Vagina (tissue), 2 donors: ENCODE results near the gene VAMP4.

Experiments used
- CTCF ChIP-seq, 3 experiments: fragments of 450-650 bp in 2 of 3; fragments of 200-600 bp in 1 of 3; sonication (generic) in 1 of 3; IDR thresholded peaks; one replicate each; pipeline ENCODE4 v1.5.1; 2017 to 2019; ENCODE audit warnings: antibody characterized with exemption in 3 of 3, mild to moderate bottlenecking in 2 of 3, moderate library complexity in 2 of 3
- POLR2AphosphoS5 ChIP-seq, 2 donors: sonication (generic); formaldehyde crosslinking; IDR thresholded peaks; one replicate each; pipeline ENCODE4 v1.9.0; 2017; ENCODE audit warnings: antibody characterized with exemption in 2 of 2, mild to moderate bottlenecking in 2 of 2, low read depth in 1 of 2; ENCODE audit not compliant: insufficient read depth in 1 of 2

- TF ChIP-seq CTCF (IDR thresholded peaks at IDR 0.05) (no peak), POLR2AphosphoS5 (IDR thresholded peaks at IDR 0.05; ENCODE audit: insufficient read depth in 1 of 2, low read depth in 1 of 2) (no peak)
Measured at GRCh38 chr1:171738911-171739310, 3.0 kb downstream of the VAMP4 start.
